GM10847 (cell line): ENCODE measurements around the gene DNAI4.

Experiments
- POLR2A ChIP-seq: IDR thresholded peaks from 2 replicates; pipeline ENCODE4 v1.6.1; 2011; ENCODE audit not compliant: insufficient read length; ENCODE audit errors: extremely low read depth

Gene DNAI4

GRCh38 chr1:66924756-66925557 is at the start of gene DNAI4, which contains the start of gene MIER1:
DNAI4 (minus strand) TSS chr1:66924856; CDS start chr1:66924831, 25 bp downstream.
MIER1 (plus strand) TSS chr1:66924990; CDS start chr1:66925029, 39 bp downstream.
- TF ChIP-seq POLR2A: peak; percentile 75

GRCh38 chr1:66968574-66968973 is 43.9 kb upstream of the DNAI4 start:
- TF ChIP-seq POLR2A: no peak

- TF ChIP-seq POLR2A: no peak
Measured at GRCh38 chr1:66957938-66958337, 33.3 kb upstream of the DNAI4 start.

- TF ChIP-seq POLR2A: no peak
Measured at GRCh38 chr1:66954208-66954607, 29.6 kb upstream of the DNAI4 start.

GRCh38 chr1:66951513-66951912 is 26.9 kb upstream of the DNAI4 start:
- no peak for TF ChIP-seq POLR2A

- no peak for TF ChIP-seq POLR2A
Measured at GRCh38 chr1:66947267-66947666, 22.6 kb upstream of the DNAI4 start.

GRCh38 chr1:66945316-66945715 is 20.7 kb upstream of the DNAI4 start:
- no peak for TF ChIP-seq POLR2A

- TF ChIP-seq POLR2A: no peak
Measured at GRCh38 chr1:66944330-66945274, 19.9 kb upstream of the DNAI4 start.

GRCh38 chr1:66943361-66943969 is 18.8 kb upstream of the DNAI4 start:
- no peak for TF ChIP-seq POLR2A

GRCh38 chr1:66940981-66941380 is 16.3 kb upstream of the DNAI4 start:
- TF ChIP-seq POLR2A: no peak

- TF ChIP-seq POLR2A: no peak
Measured at GRCh38 chr1:66938613-66939012, 14.0 kb upstream of the DNAI4 start.

- no peak for TF ChIP-seq POLR2A
Measured at GRCh38 chr1:66937529-66938234, 13.0 kb upstream of the DNAI4 start.

- TF ChIP-seq POLR2A: no peak
Measured at GRCh38 chr1:66933887-66934700, 9.4 kb upstream of the DNAI4 start.

- TF ChIP-seq POLR2A: no peak
Measured at GRCh38 chr1:66932291-66932690, 7.6 kb upstream of the DNAI4 start.

- no peak for TF ChIP-seq POLR2A
Measured at GRCh38 chr1:66931590-66931989, 6.9 kb upstream of the DNAI4 start.

- no peak for TF ChIP-seq POLR2A
Measured at GRCh38 chr1:66930823-66931174, 6.1 kb upstream of the DNAI4 start.
